Measurements from ENCODE around the gene COA5.

COA5 gene

DNA sequence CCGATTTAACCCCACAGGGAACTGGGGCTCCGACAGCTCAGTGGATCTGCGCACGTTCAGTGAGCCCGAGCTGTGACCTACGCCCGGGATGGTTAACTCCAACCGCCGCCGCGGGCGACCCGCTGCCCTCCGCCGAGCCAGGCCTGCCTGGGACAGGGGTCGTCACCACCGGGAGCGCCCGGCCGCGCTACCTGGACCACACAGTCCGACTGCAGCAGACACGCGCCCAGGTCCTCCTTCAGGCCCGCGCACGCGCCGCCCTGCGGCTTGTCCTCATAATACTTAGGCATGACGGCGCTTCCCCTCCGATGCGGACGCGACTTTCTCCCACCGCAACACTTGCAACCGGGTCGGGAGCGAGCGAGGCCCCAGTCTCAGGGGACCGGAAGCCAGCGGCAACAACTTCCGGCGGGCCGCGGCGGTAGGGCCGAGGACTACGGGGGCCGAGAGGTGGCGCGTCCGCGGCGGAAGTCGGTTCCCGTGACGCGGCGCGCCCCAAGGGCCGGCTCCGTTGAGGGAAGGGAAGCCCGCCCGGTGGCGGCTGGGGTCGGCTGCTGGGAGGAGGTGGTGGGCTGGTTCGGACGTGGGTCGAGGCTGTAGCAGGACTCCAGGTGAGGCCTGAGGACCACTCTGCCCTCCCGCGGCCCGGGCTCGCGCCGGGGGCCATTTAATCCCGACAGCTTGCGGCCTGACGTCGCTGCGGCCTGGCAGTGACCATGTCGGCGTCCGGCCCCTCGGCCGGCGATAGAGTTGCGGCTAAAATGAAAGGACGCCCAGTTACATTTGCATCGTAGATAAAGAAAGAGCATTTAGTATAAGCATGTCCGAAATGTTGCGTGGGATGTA is at the start of gene COA5, which contains the start of gene UNC50:
TSS of gene COA5 (minus strand) at position 397 of the 846 bp plus-strand sequence. CDS start at position 290, 107 bp downstream.
TSS of gene UNC50 (plus strand) at position 474 of the 846 bp plus-strand sequence. CDS start 1,171 bp downstream, outside the sequence.
- Histone ChIP-seq H3K4me3 (ENCODE audit: insufficient read depth, low read length, poor library complexity, severe bottlenecking) (peak within 1 kb of the TSS; percentile 87), H2AFZ (ENCODE audit: low read depth, low read length, severe bottlenecking) (peak within 1 kb of the TSS; percentile 91), H3K36me3 (ENCODE audit: low read length) (peaks cover 3% of the 10 kb centered on the region; the same call in 1 of the 2 replicates)

DNA sequence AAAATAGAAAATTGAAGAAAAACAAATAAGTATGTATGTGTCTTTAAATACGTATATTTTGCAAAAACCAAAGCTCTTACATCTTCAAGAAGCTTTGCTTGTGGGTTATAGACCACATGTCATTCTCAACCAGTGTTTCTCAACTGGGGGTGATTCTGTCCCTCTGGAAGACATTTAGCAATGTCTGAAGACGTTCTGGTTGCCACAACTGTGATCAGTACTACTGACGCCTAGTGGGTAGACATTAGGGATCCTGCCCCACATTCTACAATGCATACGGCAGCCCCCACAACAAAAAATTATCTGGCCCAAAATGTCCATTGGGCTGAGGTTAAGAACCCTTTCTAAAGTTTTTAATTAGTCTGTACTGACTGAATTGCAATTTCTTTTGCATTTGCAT is 48.5 kb upstream of the COA5 start:
- H3K9me3 ChIP-seq (ENCODE audit: insufficient read depth, low read length), result no peaks in the 10 kb centered on the region
- H3K79me2 ChIP-seq (ENCODE audit: insufficient read depth, low read length), result no peaks in the 10 kb centered on the region
- H3F3A ChIP-seq (ENCODE audit: insufficient read depth), result no peaks in the 10 kb centered on the region
- no peak overlapping the region for H3K4me3 ChIP-seq (ENCODE audit: insufficient read depth, low read length, poor library complexity, severe bottlenecking)
- H3K27ac ChIP-seq (ENCODE audit: low read depth, low read length), result no peak overlapping the region
- no peak overlapping the region for H2AFZ ChIP-seq (ENCODE audit: low read depth, low read length, severe bottlenecking)
- H4K20me1 ChIP-seq (ENCODE audit: low read depth, low read length), result no peaks in the 10 kb centered on the region
- no peak overlapping the region for H3K9ac ChIP-seq (ENCODE audit: low read length)
- H3K27me3 ChIP-seq (ENCODE audit: low read length), result no peaks in the 10 kb centered on the region
- TF ChIP-seq EZH2phosphoT487 (conservative IDR thresholded peaks at IDR 0.05; ENCODE audit: low read length), result no peak
- no peaks in the 10 kb centered on the region for H3K9me2 ChIP-seq (replicated peaks; ENCODE audit: insufficient read depth, low read length)
- no peak overlapping the region for H3K4me2 ChIP-seq (ENCODE audit: low read depth, low read length, poor library complexity, severe bottlenecking)
- no peaks in the 10 kb centered on the region for H3K36me3 ChIP-seq (ENCODE audit: low read length)

More for the DNA sequence above, at the start of gene COA5, which contains the start of gene UNC50:
- peak within 1 kb of the TSS; percentile 94 for H3K9ac ChIP-seq (ENCODE audit: low read length)
- H3K27me3 ChIP-seq (ENCODE audit: low read length), result no peaks in the 10 kb centered on the region
- H3K79me2 ChIP-seq (ENCODE audit: insufficient read depth, low read length), result peaks cover 28% of the 10 kb centered on the region
- TF ChIP-seq, protein P1, sequence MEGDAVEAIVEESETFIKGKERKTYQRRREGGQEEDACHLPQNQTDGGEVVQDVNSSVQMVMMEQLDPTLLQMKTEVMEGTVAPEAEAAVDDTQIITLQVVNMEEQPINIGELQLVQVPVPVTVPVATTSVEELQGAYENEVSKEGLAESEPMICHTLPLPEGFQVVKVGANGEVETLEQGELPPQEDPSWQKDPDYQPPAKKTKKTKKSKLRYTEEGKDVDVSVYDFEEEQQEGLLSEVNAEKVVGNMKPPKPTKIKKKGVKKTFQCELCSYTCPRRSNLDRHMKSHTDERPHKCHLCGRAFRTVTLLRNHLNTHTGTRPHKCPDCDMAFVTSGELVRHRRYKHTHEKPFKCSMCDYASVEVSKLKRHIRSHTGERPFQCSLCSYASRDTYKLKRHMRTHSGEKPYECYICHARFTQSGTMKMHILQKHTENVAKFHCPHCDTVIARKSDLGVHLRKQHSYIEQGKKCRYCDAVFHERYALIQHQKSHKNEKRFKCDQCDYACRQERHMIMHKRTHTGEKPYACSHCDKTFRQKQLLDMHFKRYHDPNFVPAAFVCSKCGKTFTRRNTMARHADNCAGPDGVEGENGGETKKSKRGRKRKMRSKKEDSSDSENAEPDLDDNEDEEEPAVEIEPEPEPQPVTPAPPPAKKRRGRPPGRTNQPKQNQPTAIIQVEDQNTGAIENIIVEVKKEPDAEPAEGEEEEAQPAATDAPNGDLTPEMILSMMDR (IDR thresholded peaks at IDR 0.05; ENCODE audit: insufficient read depth, low read length, poor library complexity, severe bottlenecking), result no peak
- TF ChIP-seq EZH2phosphoT487 (conservative IDR thresholded peaks at IDR 0.05; ENCODE audit: low read length), result no peak
- no peaks in the 10 kb centered on the region for H4K20me1 ChIP-seq (ENCODE audit: low read depth, low read length)
- no peaks in the 10 kb centered on the region for H3F3A ChIP-seq (ENCODE audit: insufficient read depth)
- H3K9me3 ChIP-seq (ENCODE audit: insufficient read depth, low read length), result no peaks in the 10 kb centered on the region
- peak within 1 kb of the TSS; percentile 76 for H3K4me2 ChIP-seq (ENCODE audit: low read depth, low read length, poor library complexity, severe bottlenecking)
- peak within 1 kb of the TSS; percentile 61 for H3K27ac ChIP-seq (ENCODE audit: low read depth, low read length)
- no peaks in the 10 kb centered on the region for H3K9me2 ChIP-seq (replicated peaks; ENCODE audit: insufficient read depth, low read length)

GRCh38 chr2:98654699-98655495 is 46.6 kb upstream of the COA5 start:
- H3K9ac ChIP-seq (ENCODE audit: low read length), result no peak overlapping the region
- no peaks in the 10 kb centered on the region for H4K20me1 ChIP-seq (ENCODE audit: low read depth, low read length)
- no peaks in the 10 kb centered on the region for H3K36me3 ChIP-seq (ENCODE audit: low read length)
- no peaks in the 10 kb centered on the region for H3K79me2 ChIP-seq (ENCODE audit: insufficient read depth, low read length)
- no peaks in the 10 kb centered on the region for H3K27me3 ChIP-seq (ENCODE audit: low read length)
- H3K9me3 ChIP-seq (ENCODE audit: insufficient read depth, low read length), result no peaks in the 10 kb centered on the region
- H3F3A ChIP-seq (ENCODE audit: insufficient read depth), result no peaks in the 10 kb centered on the region
- no peak overlapping the region for H2AFZ ChIP-seq (ENCODE audit: low read depth, low read length, severe bottlenecking)
- no peak for TF ChIP-seq EZH2phosphoT487 (conservative IDR thresholded peaks at IDR 0.05; ENCODE audit: low read length)
- TF ChIP-seq, protein P1 (IDR thresholded peaks at IDR 0.05; ENCODE audit: insufficient read depth, low read length, poor library complexity, severe bottlenecking), result no peak
- no peak overlapping the region for H3K4me2 ChIP-seq (ENCODE audit: low read depth, low read length, poor library complexity, severe bottlenecking)
- no peak overlapping the region for H3K27ac ChIP-seq (ENCODE audit: low read depth, low read length)
- no peak overlapping the region for H3K4me3 ChIP-seq (ENCODE audit: insufficient read depth, low read length, poor library complexity, severe bottlenecking)
- no peaks in the 10 kb centered on the region for H3K9me2 ChIP-seq (replicated peaks; ENCODE audit: insufficient read depth, low read length)

All from SU-DHL-6 (cell line).